OCI-LY3 (cell line): ENCODE results near the gene AKAP8L.

Source experiments
- EZH2phosphoT487 ChIP-seq: fragments of 200-600 bp; shearing (Covaris generic); IDR thresholded peaks from 2 replicates; pipeline ENCODE4 v1.6.1; 2018; ENCODE audit warnings: antibody characterized with exemption, mixed run types, low read depth
- TF ChIP-seq, protein P1 (sequence below): fragments of 200-600, 300-600 bp; sonication (generic); IDR thresholded peaks from 2 replicates; pipeline ENCODE4 v1.5.1; 2014; ENCODE audit warnings: antibody characterized with exemption, low read length, low read depth

DNA sequence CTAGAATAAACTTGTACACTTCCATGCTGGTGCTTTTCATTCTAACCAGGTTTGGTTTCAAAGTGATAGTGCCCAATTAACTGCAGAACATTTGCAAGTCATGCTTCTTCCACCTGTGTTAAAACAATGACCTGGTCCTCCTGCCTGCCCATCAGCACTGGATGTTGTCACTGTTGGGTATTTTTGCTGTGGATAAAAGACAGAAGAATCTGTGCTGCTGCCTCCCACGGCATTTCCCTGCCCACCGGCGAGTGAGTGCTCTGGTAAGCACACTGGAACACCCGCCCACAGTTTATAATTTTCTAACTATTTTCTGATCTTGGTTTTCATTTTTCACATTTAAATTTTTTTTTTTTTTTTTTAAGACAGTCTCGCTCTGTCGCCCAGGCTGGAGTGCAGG is 36.9 kb downstream of the AKAP8L start:
- TF ChIP-seq, protein P1, sequence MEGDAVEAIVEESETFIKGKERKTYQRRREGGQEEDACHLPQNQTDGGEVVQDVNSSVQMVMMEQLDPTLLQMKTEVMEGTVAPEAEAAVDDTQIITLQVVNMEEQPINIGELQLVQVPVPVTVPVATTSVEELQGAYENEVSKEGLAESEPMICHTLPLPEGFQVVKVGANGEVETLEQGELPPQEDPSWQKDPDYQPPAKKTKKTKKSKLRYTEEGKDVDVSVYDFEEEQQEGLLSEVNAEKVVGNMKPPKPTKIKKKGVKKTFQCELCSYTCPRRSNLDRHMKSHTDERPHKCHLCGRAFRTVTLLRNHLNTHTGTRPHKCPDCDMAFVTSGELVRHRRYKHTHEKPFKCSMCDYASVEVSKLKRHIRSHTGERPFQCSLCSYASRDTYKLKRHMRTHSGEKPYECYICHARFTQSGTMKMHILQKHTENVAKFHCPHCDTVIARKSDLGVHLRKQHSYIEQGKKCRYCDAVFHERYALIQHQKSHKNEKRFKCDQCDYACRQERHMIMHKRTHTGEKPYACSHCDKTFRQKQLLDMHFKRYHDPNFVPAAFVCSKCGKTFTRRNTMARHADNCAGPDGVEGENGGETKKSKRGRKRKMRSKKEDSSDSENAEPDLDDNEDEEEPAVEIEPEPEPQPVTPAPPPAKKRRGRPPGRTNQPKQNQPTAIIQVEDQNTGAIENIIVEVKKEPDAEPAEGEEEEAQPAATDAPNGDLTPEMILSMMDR = no peak
- TF ChIP-seq EZH2phosphoT487 = no peak
